Stimulated activated naive CD8-positive, alpha-beta T cell treated with anti-CD3 and anti-CD28 coated beads, Interleukin-15, Interleukin-2, amounts not matched to agents 100 ng/mL and 50 ng/mL, for 24 hours (primary cell): ENCODE results near the gene CSF1R.
A peak's percentile ranks its signal among the peaks of the same experiment; 100 is the strongest.
"Not testable (repeated sequence)": the region's sequence is repeated elsewhere in the genome, so short reads cannot be mapped to it uniquely, and the experiment has no call there.

Experiments
- H3K27ac Mint-ChIP-seq: one replicate; pipeline ENCODE4 v1.8.0; 2021; ENCODE audit warnings: mild to moderate bottlenecking, mixed read lengths
- H3K27me3 Mint-ChIP-seq: one replicate; pipeline ENCODE4 v1.8.0; 2021; ENCODE audit warnings: mixed read lengths
- H3K36me3 Mint-ChIP-seq: one replicate; pipeline ENCODE4 v1.8.0; 2021; ENCODE audit warnings: low read depth, mixed read lengths
- H3K4me1 Mint-ChIP-seq: one replicate; pipeline ENCODE4 v1.8.0; 2021; ENCODE audit warnings: low read depth, mixed read lengths
- H3K4me3 Mint-ChIP-seq: one replicate; pipeline ENCODE4 v1.8.0; 2021; ENCODE audit warnings: mild to moderate bottlenecking, mixed read lengths
- H3K9me3 Mint-ChIP-seq: one replicate; pipeline ENCODE4 v1.8.0; 2021; ENCODE audit warnings: mixed read lengths

CSF1R gene

GRCh38 chr5:150092159-150092787, 5.9 kb upstream of the CSF1R start:
- peaks cover 10% of the 10 kb centered on the region for H3K4me1 Mint-ChIP-seq
- no peaks in the 10 kb centered on the region for H3K36me3 Mint-ChIP-seq
- H3K27ac Mint-ChIP-seq: peak overlapping the region; percentile 17
- H3K9me3 Mint-ChIP-seq: no peaks in the 10 kb centered on the region
- H3K4me3 Mint-ChIP-seq: no peak overlapping the region
- peaks cover 38% of the 10 kb centered on the region for H3K27me3 Mint-ChIP-seq

GRCh38 chr5:150085191-150085912, 1.0 kb downstream of the CSF1R start:
- Mint-ChIP-seq H3K27me3 (peaks cover 26% of the 10 kb centered on the region), H3K27ac (no peak overlapping the region), H3K4me1 (peaks cover 24% of the 10 kb centered on the region), H3K4me3 (no peak overlapping the region), H3K9me3 (no peaks in the 10 kb centered on the region), H3K36me3 (no peaks in the 10 kb centered on the region)

- Mint-ChIP-seq H3K4me1 (peaks cover 24% of the 10 kb centered on the region), H3K27me3 (peaks cover 26% of the 10 kb centered on the region)
These were observed 1.6 kb downstream of the CSF1R start for GRCh38 chr5:150084754-150085153.

GRCh38 chr5:150082889-150083288, 3.5 kb downstream of the CSF1R start:
- peaks cover 19% of the 10 kb centered on the region for H3K4me1 Mint-ChIP-seq
- H3K27ac Mint-ChIP-seq: no peak overlapping the region
- H3K36me3 Mint-ChIP-seq: no peaks in the 10 kb centered on the region
- H3K9me3 Mint-ChIP-seq: no peaks in the 10 kb centered on the region
- peaks cover 21% of the 10 kb centered on the region for H3K27me3 Mint-ChIP-seq
- H3K4me3 Mint-ChIP-seq: no peak overlapping the region

More at GRCh38 chr5:150084754-150085153, 1.6 kb downstream of the CSF1R start:
- not testable (repeated sequence) for H3K36me3 Mint-ChIP-seq, H3K9me3 Mint-ChIP-seq, H3K4me3 Mint-ChIP-seq, H3K27ac Mint-ChIP-seq

- Mint-ChIP-seq H3K27me3 (peaks cover 21% of the 10 kb centered on the region), H3K4me3 (no peak overlapping the region), H3K27ac (no peak overlapping the region), H3K4me1 (peaks cover 19% of the 10 kb centered on the region), H3K36me3 (no peaks in the 10 kb centered on the region), H3K9me3 (no peaks in the 10 kb centered on the region)
These were observed 4.0 kb downstream of the CSF1R start for GRCh38 chr5:150082374-150082773.

GRCh38 chr5:150081541-150082283, 4.6 kb downstream of the CSF1R start:
- no peak overlapping the region for H3K4me3 Mint-ChIP-seq
- H3K9me3 Mint-ChIP-seq: no peaks in the 10 kb centered on the region
- H3K27me3 Mint-ChIP-seq: peaks cover 15% of the 10 kb centered on the region
- no peaks in the 10 kb centered on the region for H3K36me3 Mint-ChIP-seq
- H3K27ac Mint-ChIP-seq: no peak overlapping the region
- H3K4me1 Mint-ChIP-seq: peaks cover 19% of the 10 kb centered on the region

- Mint-ChIP-seq H3K27ac (no peak overlapping the region), H3K4me3 (no peak overlapping the region), H3K9me3 (no peaks in the 10 kb centered on the region), H3K4me1 (peaks cover 19% of the 10 kb centered on the region), H3K36me3 (no peaks in the 10 kb centered on the region), H3K27me3 (peaks cover 15% of the 10 kb centered on the region)
These were observed 5.5 kb downstream of the CSF1R start for GRCh38 chr5:150080696-150081435.

GRCh38 chr5:150079909-150080461, 6.4 kb downstream of the CSF1R start:
- Mint-ChIP-seq H3K27me3 (peaks cover 15% of the 10 kb centered on the region), H3K4me1 (peaks cover 19% of the 10 kb centered on the region), H3K4me3 (no peak overlapping the region), H3K9me3 (no peaks in the 10 kb centered on the region), H3K27ac (no peak overlapping the region), H3K36me3 (no peaks in the 10 kb centered on the region)

GRCh38 chr5:150078802-150079689, 7.3 kb downstream of the CSF1R start:
- Mint-ChIP-seq H3K36me3 (no peaks in the 10 kb centered on the region), H3K9me3 (no peaks in the 10 kb centered on the region), H3K4me1 (peaks cover 19% of the 10 kb centered on the region), H3K27ac (no peak overlapping the region), H3K27me3 (peaks cover 15% of the 10 kb centered on the region), H3K4me3 (no peak overlapping the region)

GRCh38 chr5:150077996-150078801, 8.2 kb downstream of the CSF1R start:
- Mint-ChIP-seq H3K4me3 (no peak overlapping the region), H3K4me1 (peaks cover 19% of the 10 kb centered on the region), H3K27me3 (peaks cover 8% of the 10 kb centered on the region), H3K36me3 (no peaks in the 10 kb centered on the region), H3K9me3 (no peaks in the 10 kb centered on the region), H3K27ac (no peak overlapping the region)

- Mint-ChIP-seq H3K9me3 (no peaks in the 10 kb centered on the region), H3K27me3 (peaks cover 5% of the 10 kb centered on the region), H3K36me3 (no peaks in the 10 kb centered on the region), H3K4me1 (peaks cover 10% of the 10 kb centered on the region), H3K27ac (no peak overlapping the region), H3K4me3 (no peak overlapping the region)
These were observed 9.3 kb downstream of the CSF1R start for GRCh38 chr5:150077060-150077459.

GRCh38 chr5:150075806-150076205, 10.5 kb downstream of the CSF1R start:
- H3K4me3 Mint-ChIP-seq: no peak overlapping the region
- no peaks in the 10 kb centered on the region for H3K9me3 Mint-ChIP-seq
- H3K36me3 Mint-ChIP-seq: no peaks in the 10 kb centered on the region
- peaks cover 4% of the 10 kb centered on the region for H3K27me3 Mint-ChIP-seq
- no peaks in the 10 kb centered on the region for H3K4me1 Mint-ChIP-seq
- H3K27ac Mint-ChIP-seq: no peak overlapping the region

GRCh38 chr5:150075233-150075632, 11.1 kb downstream of the CSF1R start:
- Mint-ChIP-seq H3K9me3 (no peaks in the 10 kb centered on the region), H3K36me3 (no peaks in the 10 kb centered on the region), H3K4me3 (no peak overlapping the region), H3K27ac (no peak overlapping the region), H3K4me1 (no peaks in the 10 kb centered on the region), H3K27me3 (peaks cover 4% of the 10 kb centered on the region)
